Spleen (tissue), 11 donors: ENCODE results near the gene PLCB4. TPM values are rescaled to one million over a fixed set of nuclear protein-coding genes. Genes with fewer than 3 reads are reported as not detected.

Experiments used
- DNase-seq: peaks from one replicate; pipeline ENCODE4 v3.0.0-alpha.2; 2020
- H3K27ac ChIP-seq, 8 donors: fragments of 200-600 bp; sonication (generic) in 7 of 8; 1 replicate in 4 of 8; 2 replicates in 4 of 8; pipeline versions ENCODE4 v1.5.0 to v1.8.0; 2016 to 2021; ENCODE audit warnings: inconsistent platforms in 4 of 8, mild to moderate bottlenecking in 4 of 8, moderate library complexity in 1 of 8
- H3K27me3 ChIP-seq, 7 donors: fragments of 200-600 bp; sonication (generic) in 6 of 7; replicated peaks in 1 of 7; 1 replicate in 4 of 7; 2 replicates in 3 of 7; pipeline versions ENCODE4 v1.5.0 to v1.8.0; 2016 to 2021; ENCODE audit warnings: inconsistent platforms in 3 of 7, mild to moderate bottlenecking in 1 of 7
- H3K36me3 ChIP-seq, 6 donors: fragments of 200-600 bp; sonication (generic) in 5 of 6; 1 replicate in 4 of 6; 2 replicates in 2 of 6; pipeline versions ENCODE4 v1.5.0 to v1.8.0; 2016 to 2021; ENCODE audit warnings: inconsistent platforms in 2 of 6
- H3K4me1 ChIP-seq, 6 donors: fragments of 200-600 bp; sonication (generic) in 5 of 6; 1 replicate in 3 of 6; 2 replicates in 3 of 6; pipeline versions ENCODE4 v1.5.0 to v1.8.0; 2016 to 2021; ENCODE audit warnings: inconsistent platforms in 3 of 6
- H3K4me3 ChIP-seq, 8 donors: fragments of 200-600 bp; sonication (generic) in 7 of 8; 1 replicate in 4 of 8; 2 replicates in 4 of 8; pipeline versions ENCODE4 v1.5.0 to v1.8.0; 2016 to 2021; ENCODE audit warnings: inconsistent platforms in 4 of 8, mild to moderate bottlenecking in 4 of 8, moderate library complexity in 2 of 8
- H3K9me3 ChIP-seq, 8 donors: fragments of 200-600 bp; sonication (generic) in 7 of 8; 1 replicate in 4 of 8; 2 replicates in 4 of 8; pipeline versions ENCODE4 v1.5.0 to v1.8.0; 2016 to 2021; ENCODE audit warnings: inconsistent platforms in 4 of 8
- POLR2A ChIP-seq, 3 donors: fragments of 450-650 bp; IDR thresholded peaks; one replicate each; pipeline ENCODE4 v1.5.1; 2017; ENCODE audit warnings: antibody characterized with exemption in 3 of 3, mild to moderate bottlenecking in 1 of 3
- POLR2AphosphoS5 ChIP-seq, 3 donors: sonication (generic); formaldehyde crosslinking; IDR thresholded peaks; one replicate each; pipeline ENCODE4 v1.5.1; 2017; ENCODE audit warnings: antibody characterized with exemption in 3 of 3
- WGBS, 5 donors: extraction: QIAGEN DNeasy Blood & Tissue Kit in 3 of 5; methylation state at CpG; one replicate each; pipeline versions ENCODE4 v1.1.5 to v1.1.7; 2013 to 2018; 5-methylcytosine and 5-hydroxymethylcytosine counted together
- intact Hi-C: fragments of 100-400 bp; cut with DNase I; formaldehyde crosslinking; loops from one replicate; pipeline ENCODE4 v1.15.0; 2023; ENCODE audit warnings: low total_unique reads
- polyA plus RNA-seq, 3 donors: library from polyadenylated mRNA; stranded (reverse); fragments of 200-250 nt; gene quantifications; one replicate each; pipeline ENCODE4 v1.2.1, GENCODE V29; 2013
- total RNA-seq, 7 donors: library from RNA; depleted of rRNA in 3 of 7; stranded (reverse); fragments of >200 nt in 3 of 7; fragmentation: NEBNext Ultra II Directional in 4 of 7; extraction: Animal tissue kit (Norgen Biotek cat#: 25700) in 4 of 7; gene quantifications; one replicate each; pipeline versions ENCODE4 v1.1.0 to v1.2.1, GENCODE V29; 2016 to 2021
- TF ChIP-seq, protein P1 (sequence below), 11 experiments: fragments of 200-600 bp in 7 of 11; fragments of 450-650 bp in 4 of 11; sonication (generic) in 4 of 11; IDR thresholded peaks in 8 of 11; conservative IDR thresholded peaks in 3 of 11; 1 replicate in 7 of 11; 2 replicates in 4 of 11; pipeline versions ENCODE4 v1.4.0 to v1.8.0; 2016 to 2021; ENCODE audit warnings: antibody characterized with exemption in 11 of 11, inconsistent platforms in 4 of 11, mild to moderate bottlenecking in 1 of 11
- donor health status: healthy with polysubstance abuse.
- donor health status: DM: no; HTN: no; CAD: no; lungs with moderate emphysema.
- donor health status: DM: no; HTN: no; CAD: no.
- donor health status: Bipolar disorder and iron deficiency.
- donor health status: healthy.
- donor health status: DM: no; HTN: no; CAD: no.
- donor health status: DM: yes; HTN: yes; CAD: no.

The PLCB4 gene
- total and polyA plus RNA-seq, 10 donors, result 0.43 to 4.9 (median 1.6) TPM

DNA sequence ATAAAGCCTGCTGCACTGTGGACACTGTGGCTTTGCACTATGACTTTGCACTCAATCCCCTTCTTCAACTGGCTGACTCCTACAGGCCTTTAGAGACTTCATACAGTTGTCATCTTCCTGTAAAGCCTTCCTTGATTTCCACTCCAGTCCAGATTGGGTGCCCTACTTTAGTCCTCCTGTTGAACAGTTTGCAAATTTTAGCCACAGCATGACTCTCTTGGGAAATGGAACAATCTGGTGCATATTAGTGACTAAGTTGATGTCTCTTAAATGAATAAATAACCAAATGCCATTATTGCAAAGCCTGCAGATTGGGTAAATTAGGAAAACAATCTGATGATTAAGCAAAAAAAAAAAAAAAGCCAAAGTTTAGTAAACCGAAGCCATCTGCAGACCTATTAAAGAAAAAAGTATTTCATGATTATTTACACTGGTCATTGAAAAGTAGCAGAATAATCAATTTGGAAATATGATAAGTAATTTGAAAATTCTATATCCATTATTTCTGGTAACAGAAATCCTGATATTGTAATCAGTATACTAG is 12.6 kb downstream of the PLCB4 start:
- H3K4me1 ChIP-seq, result no peaks in the 10 kb centered on the region
- H3K27me3 ChIP-seq, result no peaks in the 10 kb centered on the region
- H3K9me3 ChIP-seq, result no peaks in the 10 kb centered on the region
- WGBS, 5 donors, result 0 to 94% (median 51%) methylated on average over 1 of the region's 1 CpG
- intact Hi-C loops, result no loop called here
- TF ChIP-seq POLR2A (IDR thresholded peaks at IDR 0.05) (no peak), POLR2AphosphoS5 (IDR thresholded peaks at IDR 0.05) (no peak)
- TF ChIP-seq, protein P1, sequence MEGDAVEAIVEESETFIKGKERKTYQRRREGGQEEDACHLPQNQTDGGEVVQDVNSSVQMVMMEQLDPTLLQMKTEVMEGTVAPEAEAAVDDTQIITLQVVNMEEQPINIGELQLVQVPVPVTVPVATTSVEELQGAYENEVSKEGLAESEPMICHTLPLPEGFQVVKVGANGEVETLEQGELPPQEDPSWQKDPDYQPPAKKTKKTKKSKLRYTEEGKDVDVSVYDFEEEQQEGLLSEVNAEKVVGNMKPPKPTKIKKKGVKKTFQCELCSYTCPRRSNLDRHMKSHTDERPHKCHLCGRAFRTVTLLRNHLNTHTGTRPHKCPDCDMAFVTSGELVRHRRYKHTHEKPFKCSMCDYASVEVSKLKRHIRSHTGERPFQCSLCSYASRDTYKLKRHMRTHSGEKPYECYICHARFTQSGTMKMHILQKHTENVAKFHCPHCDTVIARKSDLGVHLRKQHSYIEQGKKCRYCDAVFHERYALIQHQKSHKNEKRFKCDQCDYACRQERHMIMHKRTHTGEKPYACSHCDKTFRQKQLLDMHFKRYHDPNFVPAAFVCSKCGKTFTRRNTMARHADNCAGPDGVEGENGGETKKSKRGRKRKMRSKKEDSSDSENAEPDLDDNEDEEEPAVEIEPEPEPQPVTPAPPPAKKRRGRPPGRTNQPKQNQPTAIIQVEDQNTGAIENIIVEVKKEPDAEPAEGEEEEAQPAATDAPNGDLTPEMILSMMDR (IDR thresholded peaks at IDR 0.05 in 8 of 11, conservative IDR thresholded peaks at IDR 0.05 in 3 of 11), result no peak
- DNase-seq, result no peak
- H3K36me3 ChIP-seq, result no peaks in the 10 kb centered on the region
- H3K27ac ChIP-seq, result no peak overlapping the region
- H3K4me3 ChIP-seq, result no peak overlapping the region

DNA sequence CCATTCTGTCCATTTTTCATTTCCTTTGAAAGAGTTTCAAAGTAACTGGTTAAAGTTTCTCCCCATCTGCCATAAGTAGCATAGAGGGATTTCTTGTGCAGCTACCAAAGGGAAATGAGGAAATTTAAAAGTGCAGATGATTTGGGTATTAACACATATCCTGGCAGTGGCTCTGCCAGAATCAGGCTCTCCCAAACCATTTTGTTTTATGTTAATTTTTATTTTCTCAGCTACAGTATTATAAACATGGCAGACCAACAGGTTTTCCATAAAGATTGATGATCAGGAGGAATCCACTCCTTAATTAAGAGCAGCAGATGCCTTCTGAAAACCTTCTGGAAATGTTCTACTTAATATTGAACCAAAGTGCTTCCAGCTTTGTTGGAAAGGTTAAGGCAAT is 13.9 kb downstream of the PLCB4 start:
- DNase-seq, result no peak
- Histone ChIP-seq H3K9me3 (no peaks in the 10 kb centered on the region), H3K27me3 (no peaks in the 10 kb centered on the region), H3K27ac (no peak overlapping the region), H3K4me3 (no peak overlapping the region), H3K4me1 (no peaks in the 10 kb centered on the region), H3K36me3 (no peaks in the 10 kb centered on the region)
- intact Hi-C loops, result no loop called here
- TF ChIP-seq POLR2AphosphoS5 (IDR thresholded peaks at IDR 0.05) (no peak), POLR2A (IDR thresholded peaks at IDR 0.05) (no peak)
- TF ChIP-seq, protein P1 (IDR thresholded peaks at IDR 0.05 in 8 of 11, conservative IDR thresholded peaks at IDR 0.05 in 3 of 11), result no peak

DNA sequence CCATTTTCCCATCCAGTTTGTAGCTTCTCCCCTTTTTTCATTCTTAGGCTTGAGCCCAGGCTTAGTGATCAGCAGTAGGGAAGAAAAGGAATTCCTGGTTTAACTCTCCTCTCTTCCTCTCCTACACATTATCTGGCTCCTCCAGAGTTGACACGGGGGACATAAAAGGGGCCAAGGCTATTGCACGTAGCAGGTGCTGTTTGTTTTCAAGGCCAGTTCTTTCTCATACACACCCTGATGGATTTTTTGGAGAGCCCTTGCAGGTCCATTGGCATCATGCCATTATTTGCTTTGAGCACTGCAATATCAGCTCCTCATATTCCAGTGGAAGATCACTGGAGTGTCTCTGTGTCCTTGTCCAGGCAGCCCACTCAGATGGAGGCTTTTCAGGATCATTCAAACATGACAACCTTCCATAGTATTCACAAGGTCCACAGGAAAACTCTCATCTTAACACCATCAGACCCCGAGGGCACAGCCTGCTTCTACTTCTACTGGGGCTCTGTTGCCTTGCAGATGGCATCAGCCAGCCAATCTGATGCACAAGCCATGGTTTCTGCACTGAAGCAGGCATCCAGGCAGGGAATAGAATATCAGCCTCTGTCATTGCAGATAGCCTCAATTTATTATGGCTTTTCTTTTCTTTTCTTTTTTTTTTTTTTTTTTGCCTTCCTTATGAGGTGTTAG is 18.8 kb downstream of the PLCB4 start:
- Histone ChIP-seq H3K4me3 (no peak overlapping the region), H3K27me3 (no peaks in the 10 kb centered on the region), H3K27ac (no peak overlapping the region), H3K9me3 (no peaks in the 10 kb centered on the region), H3K36me3 (no peaks in the 10 kb centered on the region), H3K4me1 (no peaks in the 10 kb centered on the region)
- TF ChIP-seq, protein P1 (IDR thresholded peaks at IDR 0.05 in 8 of 11, conservative IDR thresholded peaks at IDR 0.05 in 3 of 11), result no peak
- TF ChIP-seq POLR2AphosphoS5 (IDR thresholded peaks at IDR 0.05) (no peak), POLR2A (IDR thresholded peaks at IDR 0.05) (no peak)
- WGBS, 5 donors, result 65 to 80% (median 67%) methylated on average over 3 of the region's 3 CpGs
- DNase-seq, result no peak
- intact Hi-C loops, result no loop called here

DNA sequence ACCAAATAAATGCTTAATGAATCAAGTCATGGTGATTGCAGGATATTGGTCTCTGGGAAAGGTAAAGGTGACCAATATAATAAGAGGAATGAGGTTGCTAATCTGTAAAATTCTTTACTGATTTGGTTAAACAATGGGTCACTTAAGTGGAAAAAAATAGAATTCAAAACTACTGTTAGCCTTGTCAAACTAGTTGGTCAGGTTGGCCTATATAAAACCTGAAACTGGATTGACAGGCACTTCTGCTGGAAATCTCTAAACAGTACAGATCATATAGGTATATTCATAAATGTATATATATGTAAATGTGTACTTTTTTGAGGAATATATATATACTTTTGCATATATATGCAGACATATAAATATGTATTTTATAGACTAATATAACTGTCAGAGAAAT is 19.7 kb downstream of the PLCB4 start:
- intact Hi-C loops, result no loop called here
- Histone ChIP-seq H3K9me3 (no peaks in the 10 kb centered on the region), H3K27ac (no peak overlapping the region), H3K4me3 (no peak overlapping the region), H3K4me1 (no peaks in the 10 kb centered on the region), H3K36me3 (no peaks in the 10 kb centered on the region), H3K27me3 (no peaks in the 10 kb centered on the region)
- no peak for DNase-seq
- no peak for TF ChIP-seq POLR2AphosphoS5 (IDR thresholded peaks at IDR 0.05)
- TF ChIP-seq, protein P1 (IDR thresholded peaks at IDR 0.05 in 8 of 11, conservative IDR thresholded peaks at IDR 0.05 in 3 of 11), result no peak
- TF ChIP-seq POLR2A (IDR thresholded peaks at IDR 0.05), result no peak
